Glomerular visceral epithelial cell (primary cell): ENCODE measurements around the gene CTSZ.
"Not testable (repeated sequence)": the region's sequence is repeated elsewhere in the genome, so short reads cannot be mapped to it uniquely, and the experiment has no call there.

Experiments used
- DNase-seq: peaks from one replicate; pipeline ENCODE4 v3.0.0-alpha.2; 2016; ENCODE audit errors: extremely low spot score

CTSZ gene

DNA sequence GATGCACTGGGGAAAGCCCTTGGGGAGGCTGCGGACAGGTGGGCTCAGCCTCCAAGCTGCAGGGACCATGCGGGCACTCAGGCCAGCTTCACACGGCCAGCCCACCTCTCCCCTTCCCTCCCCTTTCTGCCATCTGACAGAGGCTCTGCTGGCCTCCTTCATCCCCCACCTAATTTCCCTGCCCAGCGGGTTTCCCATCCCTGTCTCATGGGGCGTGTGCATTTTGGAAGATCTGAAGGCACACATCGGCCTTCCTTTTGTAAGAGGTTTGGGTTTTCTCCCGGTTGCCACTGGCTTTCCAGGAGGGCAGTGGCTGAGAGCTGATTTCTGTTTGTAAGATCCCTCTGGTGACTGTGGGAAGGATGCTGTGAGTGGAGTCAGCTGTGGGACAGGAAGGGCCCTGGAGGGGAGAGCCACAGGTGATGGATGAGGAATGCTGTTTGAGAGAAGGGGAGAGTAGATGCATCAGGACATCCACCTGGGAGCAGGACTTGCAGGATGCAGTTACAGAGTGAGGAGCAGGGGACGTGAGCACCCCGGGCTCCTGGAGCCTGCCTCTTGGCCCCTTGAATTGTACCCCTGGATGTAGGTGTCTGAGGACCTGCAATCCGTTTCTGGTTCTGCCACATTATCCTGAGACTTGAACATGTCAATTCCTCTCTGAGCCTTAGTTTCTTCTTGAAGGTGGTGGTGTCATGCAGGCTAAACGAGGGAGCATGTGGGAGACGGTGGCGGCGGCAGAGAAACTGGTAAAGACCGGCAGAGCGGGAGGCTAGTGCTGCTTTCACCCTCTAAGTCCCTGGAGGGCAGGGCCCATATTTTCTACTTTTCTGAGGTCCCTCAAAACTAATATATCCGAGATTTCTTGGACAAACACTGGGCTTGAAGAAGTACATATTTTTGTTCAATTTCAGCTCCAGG lies 6.2 kb upstream of the CTSZ start:
- DNase-seq, result no peak

GRCh38 chr20:59011874-59012157 lies 4.8 kb upstream of the CTSZ start:
- DNase-seq, result not testable (repeated sequence)

DNA sequence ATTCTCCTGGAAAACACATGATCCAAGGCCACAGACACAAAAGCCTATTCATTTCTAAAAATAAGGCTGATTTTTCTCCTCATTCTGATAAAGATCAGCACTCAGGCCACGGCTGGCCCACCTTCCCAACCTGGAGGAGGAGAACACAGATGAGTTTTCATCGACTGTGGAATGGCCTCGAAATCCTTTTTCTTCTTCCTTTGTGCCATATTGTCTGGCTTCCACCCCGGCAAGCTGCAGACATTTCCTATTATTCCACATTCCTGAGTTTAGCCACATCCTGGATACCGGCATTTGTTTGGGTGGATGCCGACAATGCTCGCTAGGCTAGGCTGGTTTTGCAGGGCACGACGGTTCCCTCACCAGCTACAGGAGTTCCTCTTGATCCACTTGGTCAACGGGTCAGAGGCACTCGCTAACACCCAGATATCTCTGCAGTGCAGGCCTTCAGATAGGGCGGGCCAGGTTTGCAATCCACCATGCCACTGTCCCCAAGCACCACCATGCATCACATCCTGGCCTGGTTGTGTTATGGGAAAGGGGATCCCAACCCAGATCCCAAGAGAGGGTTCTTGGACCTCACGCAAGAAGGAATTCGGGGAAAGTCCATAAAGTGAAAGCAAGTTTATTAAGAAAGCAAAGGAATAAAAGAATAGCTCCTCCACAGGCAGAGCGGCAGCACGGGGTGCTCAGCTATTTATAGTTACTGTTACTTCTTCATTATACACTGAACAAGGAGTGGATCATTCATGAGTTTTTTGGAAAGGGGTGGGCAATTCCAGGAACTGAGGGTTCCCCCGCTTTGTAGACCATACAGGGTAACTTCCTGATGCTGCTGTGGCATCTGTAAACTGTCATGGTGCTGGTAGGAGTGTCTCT lies 4.2 kb upstream of the CTSZ start:
- DNase-seq, result peak; percentile 98

GRCh38 chr20:59010321-59010994 lies 3.4 kb upstream of the CTSZ start:
- DNase-seq, result peak; percentile 74

DNA sequence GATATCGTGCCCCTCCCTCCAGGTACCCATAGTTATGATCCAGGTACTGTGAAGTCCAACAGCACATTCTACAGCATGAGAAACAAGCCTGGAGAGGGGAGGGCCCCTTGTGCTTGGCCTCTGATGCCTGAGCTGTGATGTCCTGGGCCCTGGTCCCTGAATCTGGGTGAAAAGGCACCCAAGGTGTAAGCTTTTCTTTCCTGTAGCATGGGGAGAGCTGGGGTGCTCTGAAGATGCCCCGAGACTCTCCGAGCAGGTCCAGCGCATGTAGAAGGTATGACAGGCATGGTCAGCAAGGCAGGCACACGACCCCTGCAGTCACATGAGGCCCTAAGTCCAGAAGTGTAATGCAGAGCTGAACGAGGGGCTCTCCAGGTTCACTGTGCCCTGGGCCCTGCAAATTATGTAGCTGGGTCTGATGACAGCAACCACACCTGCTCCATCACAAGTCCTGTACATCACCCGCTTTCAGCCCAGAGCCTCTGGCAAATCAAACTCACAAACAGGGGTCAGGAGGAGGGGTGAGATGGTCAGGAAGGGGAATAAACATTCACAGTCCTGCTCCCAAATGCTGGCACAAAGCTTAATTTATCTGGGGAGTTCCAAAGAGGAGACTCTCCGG lies 1.8 kb upstream of the CTSZ start:
- no peak for DNase-seq

DNA sequence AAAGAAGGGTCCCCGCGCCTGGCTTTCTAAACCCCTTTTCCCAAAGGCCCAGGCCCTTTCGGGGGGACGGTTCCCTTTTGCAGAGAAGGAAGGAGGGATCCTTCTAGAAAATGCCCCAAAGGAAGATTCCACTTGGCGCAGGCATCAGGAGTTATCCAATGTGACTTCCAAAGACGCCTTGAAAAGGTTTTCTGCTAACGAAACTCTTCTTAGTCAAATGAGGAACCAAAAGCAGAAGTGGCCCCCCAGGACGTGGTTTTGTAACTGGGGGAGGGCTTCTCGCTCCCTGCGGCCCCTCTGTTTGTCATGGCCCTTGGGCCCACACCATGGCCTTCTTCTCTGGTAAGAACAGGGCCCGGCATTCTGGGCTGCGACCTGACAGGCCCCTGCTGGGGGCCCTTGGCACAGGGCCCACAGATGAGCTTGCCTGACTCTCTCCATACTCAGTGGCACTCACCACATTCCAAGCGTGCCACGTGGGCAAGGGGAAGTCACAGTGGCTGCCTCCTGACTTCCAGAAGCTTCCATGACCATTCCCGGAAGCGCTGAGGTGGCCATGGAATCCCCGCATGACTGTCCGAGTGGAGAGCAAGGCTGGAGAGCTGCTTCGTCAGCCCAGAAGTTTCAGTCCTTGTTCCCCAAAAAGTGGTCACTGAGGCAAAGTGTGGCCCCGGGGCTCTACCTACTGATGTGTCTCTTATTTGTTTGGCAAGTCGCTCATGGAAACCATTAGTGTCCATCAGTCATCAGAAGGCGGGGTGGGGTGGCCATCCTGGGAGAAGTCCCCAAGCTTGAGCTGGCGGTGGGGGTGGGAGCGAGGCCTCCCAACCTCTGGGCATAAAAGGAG lies 834 bp upstream of the CTSZ start:
- DNase-seq, result peak; percentile 94

- DNase-seq, result peak; percentile 67
Measured at GRCh38 chr20:59006167-59006863, 739 bp downstream of the CTSZ start.

GRCh38 chr20:59005523-59006166 lies 1.4 kb downstream of the CTSZ start:
- no peak for DNase-seq

DNA sequence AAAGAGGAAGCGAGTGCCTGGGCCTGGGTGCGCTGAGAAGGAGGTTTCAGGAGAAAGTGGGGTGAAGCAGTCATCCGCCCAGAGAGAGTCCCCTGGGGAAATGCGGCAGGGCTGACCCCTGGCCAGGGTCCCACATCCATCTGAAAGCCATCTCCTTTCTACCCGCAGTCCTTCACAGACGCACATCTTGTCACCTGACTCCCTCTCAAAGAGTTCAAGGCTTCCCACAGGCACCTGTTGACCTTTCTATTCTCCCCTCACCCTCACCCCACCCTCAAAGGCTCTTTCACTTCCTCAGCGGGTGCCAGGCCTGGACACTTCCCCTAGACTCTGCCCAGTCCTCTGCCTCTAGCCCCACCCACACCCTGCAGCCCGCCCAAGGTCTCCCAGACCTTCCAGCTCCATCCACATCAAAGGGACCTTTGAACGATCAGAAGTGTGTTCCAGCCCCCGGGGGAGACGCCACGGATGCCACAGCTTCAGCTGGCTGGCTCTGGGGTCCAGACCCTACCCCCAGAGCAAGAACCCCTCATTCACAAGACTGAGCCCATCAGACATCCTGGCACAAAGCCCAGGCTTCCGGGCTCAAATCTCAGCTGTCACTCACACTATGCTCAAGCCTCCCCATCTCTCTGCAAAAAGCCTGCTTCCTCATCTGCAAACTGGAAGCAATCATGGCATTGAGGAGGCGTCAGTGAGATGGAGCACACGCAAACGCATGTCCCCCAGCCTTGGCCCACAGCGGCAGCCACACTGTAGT lies 2.1 kb downstream of the CTSZ start:
- DNase-seq, result peak; percentile 51

DNA sequence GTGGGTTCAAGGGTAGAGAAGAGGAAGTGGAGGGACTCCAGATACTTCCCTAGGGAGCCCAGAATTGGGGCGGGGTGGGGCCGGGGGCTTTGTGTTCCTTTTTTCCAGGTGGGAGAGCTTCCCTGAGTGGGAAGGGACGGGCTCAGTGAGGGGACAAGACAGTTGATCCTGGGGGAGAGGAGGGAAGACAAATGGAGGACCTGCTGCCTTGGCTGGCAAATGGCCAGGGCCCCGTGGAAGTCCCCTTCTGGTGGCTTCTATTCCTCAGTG lies 2.6 kb downstream of the CTSZ start:
- DNase-seq, result no peak

DNA sequence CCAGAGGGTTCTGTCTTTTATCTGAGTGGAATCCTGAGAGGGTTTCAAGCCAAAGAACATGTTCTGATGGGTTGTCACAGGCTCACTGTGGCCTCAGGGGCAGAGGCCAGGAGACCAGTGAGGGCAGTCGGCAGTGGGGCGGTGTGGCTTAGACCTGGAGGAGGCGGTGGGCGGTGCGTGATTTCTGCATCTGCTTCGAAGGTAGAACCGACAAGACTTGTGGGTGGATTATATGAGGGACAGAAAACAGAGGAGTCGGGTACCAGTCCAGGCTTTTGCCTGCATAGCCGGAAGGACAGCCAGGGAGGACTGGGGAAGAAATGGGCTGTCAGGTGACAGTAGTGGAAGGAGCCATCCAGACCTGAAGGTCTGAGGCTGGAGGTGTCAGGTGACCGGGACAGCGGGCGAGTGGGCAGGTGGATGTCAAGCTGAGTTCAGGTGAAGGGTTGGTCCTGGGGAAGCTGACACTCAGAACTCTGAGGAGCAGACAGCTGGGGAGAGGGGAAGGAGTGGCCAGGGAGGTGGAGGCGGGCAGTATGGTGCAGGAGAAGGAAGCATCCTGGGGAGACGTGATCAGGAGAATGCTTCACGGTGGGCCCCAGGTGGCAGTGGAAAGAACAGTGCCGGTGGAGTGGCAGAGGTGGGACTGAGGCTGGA lies 3.1 kb downstream of the CTSZ start:
- DNase-seq, result no peak

DNA sequence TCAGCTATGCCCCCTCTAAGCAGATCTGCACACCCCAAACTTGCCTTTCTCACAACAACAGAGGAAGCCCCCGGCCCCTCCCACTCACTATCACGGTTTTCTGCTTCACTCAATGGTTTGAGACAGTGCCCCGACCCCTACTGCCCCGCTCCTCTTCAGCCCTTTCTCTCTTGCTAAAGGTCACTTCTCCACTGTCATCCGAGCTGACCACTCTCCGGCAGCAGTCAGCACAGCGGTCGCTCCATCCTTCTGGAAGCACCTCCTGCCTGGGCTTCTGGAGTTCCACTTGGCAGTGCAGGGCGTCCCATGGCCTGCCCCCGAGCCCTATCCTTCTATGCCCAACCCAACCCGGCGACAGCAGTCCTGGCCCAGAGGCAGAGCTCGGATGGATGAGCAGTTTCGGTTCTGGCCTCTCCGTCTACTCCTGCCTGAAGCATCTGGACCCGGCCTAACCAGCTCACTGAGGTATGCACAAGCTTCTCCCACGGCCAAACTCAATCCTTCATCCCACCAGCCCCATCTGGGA lies 4.1 kb downstream of the CTSZ start:
- no peak for DNase-seq

GRCh38 chr20:59002388-59002787 lies 4.7 kb downstream of the CTSZ start:
- DNase-seq, result no peak

GRCh38 chr20:59001449-59002171 lies 5.4 kb downstream of the CTSZ start:
- DNase-seq, result no peak

- no peak for DNase-seq
Measured at GRCh38 chr20:59001068-59001448, 6.0 kb downstream of the CTSZ start.

DNA sequence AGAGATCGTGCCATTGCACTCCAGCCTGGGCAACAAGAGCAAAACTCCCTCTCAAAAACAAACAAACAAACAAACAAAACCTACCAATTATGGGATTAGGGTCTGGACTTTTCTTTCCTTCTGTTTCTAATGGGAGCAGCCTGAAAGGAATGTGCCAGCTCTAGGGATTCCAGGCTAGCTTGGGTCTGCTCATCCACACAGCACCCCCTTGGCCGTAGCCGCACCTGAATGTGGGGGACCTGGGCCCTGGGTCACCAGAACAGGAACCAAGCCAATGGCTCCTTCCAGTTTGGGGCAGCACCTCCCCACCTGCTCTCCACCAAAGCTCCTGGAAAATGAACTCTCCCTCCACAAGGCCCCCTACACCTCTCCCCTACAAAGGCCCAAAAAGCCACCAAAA lies 6.7 kb downstream of the CTSZ start:
- no peak for DNase-seq

GRCh38 chr20:58998656-58999055 lies 8.4 kb downstream of the CTSZ start:
- no peak for DNase-seq
